NK-92 (cell line): ENCODE measurements around the gene KAZN.

ENCODE experiments used
- DNase-seq: peaks from one replicate; lab custom pipeline; 2025; ENCODE audit not compliant: unreplicated experiment; lab: John Stamatoyannopoulos, UW

Gene KAZN

GRCh38 chr1:14845851-14846250 is 247.4 kb downstream of the KAZN start:
- DNase-seq, result no peak

GRCh38 chr1:14846688-14847087 is 248.2 kb downstream of the KAZN start:
- no peak for DNase-seq

GRCh38 chr1:14848203-14848602 is 249.7 kb downstream of the KAZN start:
- DNase-seq, result no peak

GRCh38 chr1:14848625-14849024 is 250.1 kb downstream of the KAZN start:
- no peak for DNase-seq

GRCh38 chr1:14849038-14849437 is 250.6 kb downstream of the KAZN start:
- DNase-seq, result no peak

GRCh38 chr1:14850563-14850962 is 252.1 kb downstream of the KAZN start:
- DNase-seq, result no peak

- no peak for DNase-seq
Observed at GRCh38 chr1:14851760-14852159, 253.3 kb downstream of the KAZN start.

- DNase-seq, result no peak
Observed at GRCh38 chr1:14852291-14852690, 253.8 kb downstream of the KAZN start.

- DNase-seq, result no peak
Observed at GRCh38 chr1:14853518-14853917, 255.0 kb downstream of the KAZN start.

- DNase-seq, result no peak
Observed at GRCh38 chr1:14855268-14855667, 256.8 kb downstream of the KAZN start.

- no peak for DNase-seq
Observed at GRCh38 chr1:14855801-14856200, 257.3 kb downstream of the KAZN start.

GRCh38 chr1:14857436-14858195 is 259.1 kb downstream of the KAZN start:
- no peak for DNase-seq

GRCh38 chr1:14862114-14862771 is 263.8 kb downstream of the KAZN start:
- no peak for DNase-seq

- no peak for DNase-seq
Observed at GRCh38 chr1:14865106-14865505, 266.6 kb downstream of the KAZN start.

- no peak for DNase-seq
Observed at GRCh38 chr1:14866911-14867612, 268.6 kb downstream of the KAZN start.

- DNase-seq, result no peak
Observed at GRCh38 chr1:14869187-14869586, 270.7 kb downstream of the KAZN start.

- DNase-seq, result no peak
Observed at GRCh38 chr1:14871218-14871970, 272.9 kb downstream of the KAZN start.

GRCh38 chr1:14872762-14873161 is 274.3 kb downstream of the KAZN start:
- DNase-seq, result no peak

- no peak for DNase-seq
Observed at GRCh38 chr1:14873677-14874076, 275.2 kb downstream of the KAZN start.

- DNase-seq, result no peak
Observed at GRCh38 chr1:14875524-14876509, 277.3 kb downstream of the KAZN start.
